NB4 (cell line): ENCODE data around the gene PDE7B.

ENCODE experiments used
- POLR2A ChIP-seq: IDR thresholded peaks from 2 replicates; pipeline ENCODE4 v1.6.1; 2011; ENCODE audit warnings: mild to moderate bottlenecking; ENCODE audit not compliant: insufficient read length; ENCODE audit errors: extremely low read depth
- TF ChIP-seq, protein P1 (sequence below): IDR thresholded peaks from one replicate; pipeline ENCODE4 v1.5.1; 2012; ENCODE audit warnings: low read depth, low read length

DNA sequence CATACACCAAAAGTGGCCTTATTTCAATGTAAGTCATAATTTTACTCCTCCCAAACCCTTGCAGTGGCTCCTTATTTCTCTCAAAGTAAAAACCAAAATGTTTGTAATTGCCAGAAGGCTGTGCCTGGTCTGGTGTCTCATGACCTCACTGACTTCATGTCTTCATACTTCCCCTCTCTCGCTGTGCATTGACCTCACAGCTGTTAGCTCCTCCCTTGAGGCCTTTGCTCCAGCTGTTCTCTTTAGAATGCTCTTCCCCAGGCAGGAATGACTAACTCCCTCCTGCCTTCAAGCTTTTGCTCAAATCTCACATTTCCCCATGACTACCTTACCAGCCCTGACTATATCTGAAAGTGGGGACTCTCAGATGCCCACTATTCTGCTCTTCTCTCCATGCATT is 315.3 kb downstream of the PDE7B start:
- TF ChIP-seq, protein P1, sequence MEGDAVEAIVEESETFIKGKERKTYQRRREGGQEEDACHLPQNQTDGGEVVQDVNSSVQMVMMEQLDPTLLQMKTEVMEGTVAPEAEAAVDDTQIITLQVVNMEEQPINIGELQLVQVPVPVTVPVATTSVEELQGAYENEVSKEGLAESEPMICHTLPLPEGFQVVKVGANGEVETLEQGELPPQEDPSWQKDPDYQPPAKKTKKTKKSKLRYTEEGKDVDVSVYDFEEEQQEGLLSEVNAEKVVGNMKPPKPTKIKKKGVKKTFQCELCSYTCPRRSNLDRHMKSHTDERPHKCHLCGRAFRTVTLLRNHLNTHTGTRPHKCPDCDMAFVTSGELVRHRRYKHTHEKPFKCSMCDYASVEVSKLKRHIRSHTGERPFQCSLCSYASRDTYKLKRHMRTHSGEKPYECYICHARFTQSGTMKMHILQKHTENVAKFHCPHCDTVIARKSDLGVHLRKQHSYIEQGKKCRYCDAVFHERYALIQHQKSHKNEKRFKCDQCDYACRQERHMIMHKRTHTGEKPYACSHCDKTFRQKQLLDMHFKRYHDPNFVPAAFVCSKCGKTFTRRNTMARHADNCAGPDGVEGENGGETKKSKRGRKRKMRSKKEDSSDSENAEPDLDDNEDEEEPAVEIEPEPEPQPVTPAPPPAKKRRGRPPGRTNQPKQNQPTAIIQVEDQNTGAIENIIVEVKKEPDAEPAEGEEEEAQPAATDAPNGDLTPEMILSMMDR, result no peak
- TF ChIP-seq POLR2A, result no peak
